B cell (primary cell): ENCODE results near the gene ZBTB4. TPM values are rescaled to one million over a fixed set of nuclear protein-coding genes. Genes with fewer than 3 reads are reported as not detected.
A peak's percentile ranks its signal among the peaks of the same experiment; 100 is the strongest.

Experiments
- ATAC-seq: fragments of 200-7000 bp; cut with Tn5 transposase; one replicate; pipeline ENCODE4 v1.10.0; 2021; ENCODE audit warnings: low read depth, mild to moderate bottlenecking, moderate number of reproducible peaks, moderate library complexity
- CTCF ChIA-PET: fragments of 350-600 bp; sonication (Branson Sonifier 250); formaldehyde crosslinking; loops from one replicate; lab custom pipeline; 2021; ENCODE audit warnings: antibody characterized with exemption, inconsistent platforms; lab: Charles Lee
- POLR2A ChIA-PET: fragments of 350-600 bp; sonication (Branson Sonifier 250); formaldehyde crosslinking; loops from one replicate; lab custom pipeline; 2021; ENCODE audit warnings: antibody characterized with exemption; lab: Charles Lee
- DNase-seq: peaks from one replicate; pipeline ENCODE4 v3.0.0; 2013
- H2AFZ ChIP-seq: 2 replicates; pipeline ENCODE4 v1.6.1; 2012; ENCODE audit warnings: mild to moderate bottlenecking, low read depth, low read length; ENCODE audit not compliant: insufficient read depth, poor library complexity, severe bottlenecking
- H3K27ac ChIP-seq, 2 donors: 1 replicate in 1 of 2; 2 replicates in 1 of 2; pipeline ENCODE4 v1.5.1; 2012 to 2013; ENCODE audit warnings: low read length in 2 of 2, mild to moderate bottlenecking in 2 of 2, moderate library complexity in 1 of 2
- H3K27me3 ChIP-seq, 4 experiments: fragments of 200-600 bp in 1 of 4; sonication (generic) in 1 of 4; replicated peaks in 1 of 4; 1 replicate in 2 of 4; 2 replicates in 2 of 4; pipeline versions ENCODE4 v1.6.1 to v1.7.0; 2013 to 2016; ENCODE audit warnings: low read length in 3 of 4, mild to moderate bottlenecking in 2 of 4, mixed read lengths in 1 of 4, moderate library complexity in 1 of 4; ENCODE audit not compliant: insufficient read depth in 4 of 4, control insufficient read depth in 3 of 4; ENCODE audit errors: control extremely low read depth in 1 of 4
- H3K36me3 ChIP-seq, 2 experiments: replicated peaks in 1 of 2; 1 replicate in 1 of 2; 2 replicates in 1 of 2; pipeline versions ENCODE4 v1.6.1 to v1.7.1; 2013; ENCODE audit warnings: low read length in 1 of 2; ENCODE audit not compliant: insufficient read depth in 2 of 2, control insufficient read depth in 1 of 2; ENCODE audit errors: control extremely low read depth in 1 of 2, extremely low read depth in 1 of 2
- H3K4me1 ChIP-seq, 2 donors: fragments of 200-600 bp in 1 of 2; sonication (generic) in 1 of 2; 1 replicate in 1 of 2; 2 replicates in 1 of 2; pipeline versions ENCODE4 v1.5.1 to v1.6.1; 2013 to 2017; ENCODE audit warnings: low read length in 2 of 2; ENCODE audit not compliant: control insufficient read depth in 2 of 2, insufficient read depth in 2 of 2
- H3K4me2 ChIP-seq: replicated peaks from 2 replicates; pipeline ENCODE3; 2012; ENCODE audit warnings: mild to moderate bottlenecking, low read depth, low read length; ENCODE audit not compliant: poor library complexity, severe bottlenecking
- H3K4me3 ChIP-seq, 5 experiments: fragments of 200-600 bp in 1 of 5; sonication (generic) in 1 of 5; 1 replicate in 3 of 5; 2 replicates in 2 of 5; pipeline versions ENCODE4 v1.5.1 to v1.7.0; 2011 to 2016; ENCODE audit warnings: low read length in 4 of 5, mild to moderate bottlenecking in 4 of 5, low read depth in 2 of 5, control low read depth in 1 of 5, moderate library complexity in 1 of 5; ENCODE audit not compliant: insufficient read depth in 1 of 5; ENCODE audit errors: control extremely low read depth in 1 of 5, extremely low read depth in 1 of 5
- H3K79me2 ChIP-seq: fragments of 200-600 bp; sonication (generic); one replicate; pipeline ENCODE4 v1.6.0; 2016; ENCODE audit warnings: low read length; ENCODE audit not compliant: control insufficient read depth, insufficient read depth
- H3K9ac ChIP-seq: fragments of 200-600 bp; sonication (generic); 2 replicates; pipeline ENCODE4 v1.6.1; 2017; ENCODE audit warnings: mild to moderate bottlenecking, low read length, moderate library complexity
- H3K9me3 ChIP-seq, 3 donors: one replicate each; pipeline versions ENCODE4 v1.6.1 to v1.7.1; 2013; ENCODE audit warnings: low read length in 2 of 3; ENCODE audit not compliant: control insufficient read depth in 2 of 3, insufficient read depth in 1 of 3; ENCODE audit errors: control extremely low read depth in 1 of 3
- H4K20me1 ChIP-seq: 2 replicates; pipeline ENCODE4 v1.6.0; 2012; ENCODE audit warnings: mild to moderate bottlenecking, low read length; ENCODE audit not compliant: insufficient read depth, control insufficient read depth, poor library complexity, severe bottlenecking
- H3K27ac Mint-ChIP-seq: one replicate; pipeline ENCODE4 v1.8.0; 2021; ENCODE audit warnings: mixed read lengths
- H3K27me3 Mint-ChIP-seq: one replicate; pipeline ENCODE4 v1.8.0; 2021; ENCODE audit warnings: mixed read lengths
- H3K4me1 Mint-ChIP-seq: one replicate; pipeline ENCODE4 v1.8.0; 2021; ENCODE audit warnings: mixed read lengths
- H3K4me3 Mint-ChIP-seq: one replicate; pipeline ENCODE4 v1.8.0; 2021; ENCODE audit warnings: mixed read lengths
- H3K9me3 Mint-ChIP-seq: one replicate; pipeline ENCODE4 v1.8.0; 2022; ENCODE audit warnings: mixed read lengths; ENCODE audit not compliant: insufficient read depth
- CTCF ChIP-seq: fragments of 200-600 bp; IDR thresholded peaks from one replicate; pipeline ENCODE4 v1.8.0; 2022; ENCODE audit warnings: antibody characterized with exemption, mild to moderate bottlenecking
- EZH2 ChIP-seq: IDR thresholded peaks from 2 replicates; pipeline ENCODE4 v1.6.1; 2012; ENCODE audit warnings: borderline replicate concordance, low read depth, mild to moderate bottlenecking, moderate library complexity, low read length; ENCODE audit not compliant: insufficient read depth, poor library complexity, severe bottlenecking
- WGBS: methylation state at CpG from one replicate; pipeline ENCODE4 v1.1.5; 2013; ENCODE audit warnings: missing lambda C conversion rate; ENCODE audit not compliant: insufficient coverage; 5-methylcytosine and 5-hydroxymethylcytosine counted together
- intact Hi-C: fragments of 100-400 bp; cut with micrococcal nuclease; formaldehyde crosslinking; loops from one replicate; pipeline ENCODE4 v1.10.0; 2022
- polyA plus RNA-seq: library from polyadenylated mRNA; depleted of rRNA; stranded (reverse); fragments of >200 nt; gene quantifications from 2 replicates; pipeline ENCODE4 v1.2.3, GENCODE V29; 2012
- total RNA-seq, 2 donors: library from RNA; stranded (reverse); fragments of 120-200 nt in 1 of 2; gene quantifications; 1 replicate in 1 of 2; 2 replicates in 1 of 2; pipeline versions ENCODE4 v1.2.3 to v1.2.4, GENCODE V29; 2013 to 2022

ZBTB4 gene
- total and polyA plus RNA-seq, 2 donors (not counting 1 experiment from before 2014, with no cell fraction given) = 19.2 to 62.4 TPM

- ChIA-PET POLR2A (interaction anchor here (0.7 to 1.8 kb wide), 2 partner anchors 45 to 360 kb away, joined by 4 to 8 read pairs; partner anchors contain the start of gene POLR2A), CTCF (interaction anchor here (1.1 to 3.6 kb wide), 6 partner anchors 15 to 550 kb away, joined by 3 to 15 read pairs (median 3); partner anchors contain the start of genes SENP3 and TP53)
- Mint-ChIP-seq H3K4me3 (peak within 1 kb of the TSS; percentile 84), H3K9me3 (no peaks in the 10 kb centered on the region), H3K4me1 (peaks cover 49% of the 10 kb centered on the region), H3K27ac (peak within 1 kb of the TSS; percentile 65), H3K27me3 (peaks cover 58% of the 10 kb centered on the region)
- Histone ChIP-seq H3K9ac (peak within 1 kb of the TSS; percentile 53), H3K9me3 (peaks cover 0 to 34% (median 0%) of the 10 kb centered on the region in 3 donors), H3K79me2 (peaks cover 27% of the 10 kb centered on the region), H3K4me1 (peaks cover 53 to 54% of the 10 kb centered on the region in 2 donors), H4K20me1 (peaks cover 49% of the 10 kb centered on the region), H2AFZ (peak within 1 kb of the TSS; percentile 35), H3K36me3 (no peaks in the 10 kb centered on the region), H3K4me3 (peak within 1 kb of the TSS; percentile 11 to 54 (median 33)), H3K27ac (no peak within 1 kb of the TSS), H3K4me2 (peak within 1 kb of the TSS; percentile 93), H3K27me3 (peaks cover 0 to 66% (median 40%) of the 10 kb centered on the region in 4 experiments)
- WGBS = 4% methylated on average over 48 of the region's 50 CpGs
- intact Hi-C loops = loop anchor here (5.0 kb wide), 2 partner anchors 402 to 1952 kb away; partner anchors contain the start of genes DERL2, MIS12 and SLC16A13
- ATAC-seq = no peak
- no peak for TF ChIP-seq CTCF
- TF ChIP-seq EZH2 = peak; percentile 70
- DNase-seq = peak; percentile 44
Measured at GRCh38 chr17:7439462-7440112, 39.8 kb downstream of the ZBTB4 start, which contains the start of gene FGF11. Gene FGF11, plus strand, starts transcription at chr17:7439512. Its CDS starts 109 bp downstream, at chr17:7439621.
